SK-N-SH treated with all-trans-retinoic acid at 6 μM for 48 hours (cell line): ENCODE data around the gene NPPB.

Source experiments
- OSR1 ChIP-seq: fragments of 250-450 bp; sonication (Bioruptor Pico); IDR thresholded peaks from 2 replicates; pipeline ENCODE4 v1.8.0; 2022; ENCODE audit warnings: moderate library complexity, mild to moderate bottlenecking, inconsistent platforms
- ZFP30 ChIP-seq: fragments of 450-650 bp; formaldehyde crosslinking; IDR thresholded peaks from 2 replicates; pipeline ENCODE4 v1.5.0; 2022; ENCODE audit warnings: mild to moderate bottlenecking, moderate library complexity
- ZNF565 ChIP-seq: fragments of 450-650 bp; formaldehyde crosslinking; conservative IDR thresholded peaks from 2 replicates; pipeline ENCODE4 v1.5.0; 2020; ENCODE audit warnings: low read depth, mild to moderate bottlenecking, moderate library complexity
- TF ChIP-seq, protein P1 (sequence below): fragments of 250-450 bp; sonication (Bioruptor Pico); IDR thresholded peaks from 2 replicates; pipeline ENCODE4 v1.8.0; 2020; ENCODE audit warnings: mild to moderate bottlenecking, moderate library complexity, borderline replicate concordance

DNA sequence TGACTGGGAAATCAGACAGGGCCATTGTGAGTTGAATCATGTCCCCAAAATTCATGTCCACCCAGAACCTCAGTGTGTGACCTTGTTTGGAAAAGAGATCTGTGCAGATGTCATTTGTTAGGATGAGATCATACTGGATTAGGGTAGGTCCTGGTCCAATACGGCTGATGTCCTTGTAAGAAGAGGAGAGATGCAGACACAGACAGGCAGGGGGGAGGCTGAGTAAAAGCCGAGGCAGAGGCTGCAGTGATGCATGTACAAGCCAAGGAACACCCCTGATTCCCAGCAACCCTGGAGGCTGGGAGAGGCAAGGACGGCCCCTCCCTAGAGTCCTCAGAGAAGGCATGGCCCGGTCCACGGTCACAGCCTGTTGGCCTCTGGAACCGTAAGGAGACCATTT lies 15.9 kb upstream of the NPPB start:
- no peak for TF ChIP-seq OSR1
- no peak for TF ChIP-seq ZFP30 (CRISPR knock-in tag)
- no peak for TF ChIP-seq ZNF565 (CRISPR knock-in tag)
- TF ChIP-seq, protein P1, sequence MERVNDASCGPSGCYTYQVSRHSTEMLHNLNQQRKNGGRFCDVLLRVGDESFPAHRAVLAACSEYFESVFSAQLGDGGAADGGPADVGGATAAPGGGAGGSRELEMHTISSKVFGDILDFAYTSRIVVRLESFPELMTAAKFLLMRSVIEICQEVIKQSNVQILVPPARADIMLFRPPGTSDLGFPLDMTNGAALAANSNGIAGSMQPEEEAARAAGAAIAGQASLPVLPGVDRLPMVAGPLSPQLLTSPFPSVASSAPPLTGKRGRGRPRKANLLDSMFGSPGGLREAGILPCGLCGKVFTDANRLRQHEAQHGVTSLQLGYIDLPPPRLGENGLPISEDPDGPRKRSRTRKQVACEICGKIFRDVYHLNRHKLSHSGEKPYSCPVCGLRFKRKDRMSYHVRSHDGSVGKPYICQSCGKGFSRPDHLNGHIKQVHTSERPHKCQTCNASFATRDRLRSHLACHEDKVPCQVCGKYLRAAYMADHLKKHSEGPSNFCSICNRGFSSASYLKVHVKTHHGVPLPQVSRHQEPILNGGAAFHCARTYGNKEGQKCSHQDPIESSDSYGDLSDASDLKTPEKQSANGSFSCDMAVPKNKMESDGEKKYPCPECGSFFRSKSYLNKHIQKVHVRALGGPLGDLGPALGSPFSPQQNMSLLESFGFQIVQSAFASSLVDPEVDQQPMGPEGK (CRISPR knock-in tag): no peak
